D721Med (cell line): Measurements from ENCODE around the gene EDAR.

Source experiments
- DNase-seq: peaks from one replicate; pipeline ENCODE4 v3.0.0; 2011; ENCODE audit warnings: low spot score; ENCODE audit not compliant: insufficient read length
- FAIRE-seq: peaks from 2 replicates; lab custom pipeline; 2011; peaks lifted over from hg19 to GRCh38; lab: Jason Lieb, UNC
- TF ChIP-seq, protein P1 (sequence below): IDR thresholded peaks from 2 replicates; pipeline ENCODE4 v1.5.1; 2012; ENCODE audit warnings: mild to moderate bottlenecking, control low read depth; ENCODE audit not compliant: insufficient read depth; ENCODE audit errors: missing control alignments

The EDAR gene

DNA sequence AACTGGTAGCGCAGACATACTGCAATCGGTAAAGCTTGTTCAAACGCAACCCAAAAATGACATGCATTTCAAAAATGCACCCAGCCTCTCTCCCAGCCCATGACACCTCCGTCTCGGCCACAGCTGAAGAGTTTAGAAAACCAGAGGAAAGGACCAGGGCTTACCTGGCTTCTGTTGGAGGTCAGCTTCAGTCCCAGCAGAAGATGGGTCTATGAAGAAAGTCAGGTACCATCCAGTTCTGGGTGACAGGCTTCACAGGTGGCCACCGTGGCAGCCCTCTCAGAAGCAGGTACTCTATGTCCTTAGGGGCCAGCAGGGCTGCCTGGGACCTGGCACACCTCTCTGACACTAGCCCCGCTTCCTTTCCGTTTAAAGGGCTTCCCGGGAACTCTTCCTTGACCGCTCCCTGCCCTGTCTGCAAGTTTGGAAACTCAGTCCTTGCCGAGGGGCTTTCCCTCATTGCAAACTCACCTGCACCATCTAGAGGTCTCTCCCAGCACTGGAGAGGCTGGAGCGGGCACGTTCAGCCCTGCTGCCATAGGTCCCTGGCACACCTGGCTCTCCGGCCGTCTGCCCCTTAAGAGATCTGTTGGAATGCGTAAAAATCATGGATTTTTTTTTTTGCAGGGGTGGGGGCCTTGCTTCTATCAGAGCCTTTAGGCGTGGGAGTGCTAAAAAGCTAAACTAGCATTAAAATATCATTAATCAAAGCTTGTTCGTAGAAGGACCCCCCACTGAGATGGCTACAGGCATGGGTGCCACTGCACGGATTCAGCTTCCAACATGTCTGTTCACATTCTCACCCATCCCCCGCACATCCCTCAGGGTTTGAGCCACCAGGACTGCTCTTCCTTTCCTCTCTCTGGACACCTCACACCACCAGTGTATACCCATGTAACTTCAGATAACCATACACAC is at the start of gene EDAR:
EDAR (minus strand) TSS at position 425 of the 918 bp plus-strand sequence. CDS start 58,206 bp downstream, outside the sequence.
- no peak for FAIRE-seq
- peak; percentile 63 for DNase-seq
- TF ChIP-seq, protein P1, sequence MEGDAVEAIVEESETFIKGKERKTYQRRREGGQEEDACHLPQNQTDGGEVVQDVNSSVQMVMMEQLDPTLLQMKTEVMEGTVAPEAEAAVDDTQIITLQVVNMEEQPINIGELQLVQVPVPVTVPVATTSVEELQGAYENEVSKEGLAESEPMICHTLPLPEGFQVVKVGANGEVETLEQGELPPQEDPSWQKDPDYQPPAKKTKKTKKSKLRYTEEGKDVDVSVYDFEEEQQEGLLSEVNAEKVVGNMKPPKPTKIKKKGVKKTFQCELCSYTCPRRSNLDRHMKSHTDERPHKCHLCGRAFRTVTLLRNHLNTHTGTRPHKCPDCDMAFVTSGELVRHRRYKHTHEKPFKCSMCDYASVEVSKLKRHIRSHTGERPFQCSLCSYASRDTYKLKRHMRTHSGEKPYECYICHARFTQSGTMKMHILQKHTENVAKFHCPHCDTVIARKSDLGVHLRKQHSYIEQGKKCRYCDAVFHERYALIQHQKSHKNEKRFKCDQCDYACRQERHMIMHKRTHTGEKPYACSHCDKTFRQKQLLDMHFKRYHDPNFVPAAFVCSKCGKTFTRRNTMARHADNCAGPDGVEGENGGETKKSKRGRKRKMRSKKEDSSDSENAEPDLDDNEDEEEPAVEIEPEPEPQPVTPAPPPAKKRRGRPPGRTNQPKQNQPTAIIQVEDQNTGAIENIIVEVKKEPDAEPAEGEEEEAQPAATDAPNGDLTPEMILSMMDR = peak; percentile 70

DNA sequence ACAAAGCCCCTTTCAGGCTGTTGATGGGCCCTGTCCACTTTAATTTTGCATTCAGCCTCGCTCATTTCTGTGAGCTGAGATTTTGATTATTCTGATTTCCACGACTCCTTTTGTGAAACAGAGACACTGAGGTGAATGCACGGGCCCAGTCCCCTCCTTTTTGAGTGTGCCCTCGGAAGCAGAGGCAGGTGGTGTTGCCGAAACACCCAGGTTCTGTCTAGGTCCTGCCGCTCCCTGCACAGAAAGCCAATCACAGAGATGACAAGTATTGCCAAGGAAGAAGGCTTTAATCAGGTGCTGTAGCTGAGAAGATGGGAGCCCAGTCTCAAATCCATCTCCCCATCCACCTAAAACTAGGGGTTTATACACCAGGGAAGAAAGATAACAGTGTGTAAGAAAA is 44.2 kb upstream of the EDAR start:
- TF ChIP-seq, protein P1 = no peak
- FAIRE-seq = no peak
- no peak for DNase-seq

DNA sequence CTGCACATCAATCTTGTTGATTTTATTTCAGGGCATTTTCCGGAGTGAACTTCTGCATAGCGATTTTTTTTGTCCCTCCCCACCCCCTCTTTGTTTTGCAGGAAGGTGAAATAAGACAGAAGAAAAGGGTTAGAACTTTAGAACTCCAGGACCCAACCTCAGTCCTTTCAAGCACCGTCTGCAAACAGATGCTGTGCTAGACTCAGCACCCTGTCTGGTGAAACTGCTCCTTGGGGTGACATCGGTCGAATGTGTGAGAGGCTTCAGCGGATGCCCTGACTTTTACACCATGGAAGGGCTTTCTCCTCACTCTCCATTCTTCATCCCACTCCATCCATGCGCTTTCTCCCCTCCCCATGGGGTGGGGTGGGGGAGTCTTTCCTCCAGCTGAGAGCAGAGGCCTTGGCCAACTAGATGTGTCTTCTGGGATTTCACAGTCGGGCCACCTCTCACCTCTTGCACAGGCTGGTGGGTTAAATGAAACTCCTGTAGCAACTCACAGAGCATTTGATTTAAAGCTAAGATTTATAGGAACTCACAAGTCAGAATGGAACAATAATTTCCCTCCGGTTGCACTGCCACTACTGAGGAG is 43.3 kb upstream of the EDAR start:
- FAIRE-seq (no peak), DNase-seq (no peak)
- TF ChIP-seq, protein P1 = no peak

DNA sequence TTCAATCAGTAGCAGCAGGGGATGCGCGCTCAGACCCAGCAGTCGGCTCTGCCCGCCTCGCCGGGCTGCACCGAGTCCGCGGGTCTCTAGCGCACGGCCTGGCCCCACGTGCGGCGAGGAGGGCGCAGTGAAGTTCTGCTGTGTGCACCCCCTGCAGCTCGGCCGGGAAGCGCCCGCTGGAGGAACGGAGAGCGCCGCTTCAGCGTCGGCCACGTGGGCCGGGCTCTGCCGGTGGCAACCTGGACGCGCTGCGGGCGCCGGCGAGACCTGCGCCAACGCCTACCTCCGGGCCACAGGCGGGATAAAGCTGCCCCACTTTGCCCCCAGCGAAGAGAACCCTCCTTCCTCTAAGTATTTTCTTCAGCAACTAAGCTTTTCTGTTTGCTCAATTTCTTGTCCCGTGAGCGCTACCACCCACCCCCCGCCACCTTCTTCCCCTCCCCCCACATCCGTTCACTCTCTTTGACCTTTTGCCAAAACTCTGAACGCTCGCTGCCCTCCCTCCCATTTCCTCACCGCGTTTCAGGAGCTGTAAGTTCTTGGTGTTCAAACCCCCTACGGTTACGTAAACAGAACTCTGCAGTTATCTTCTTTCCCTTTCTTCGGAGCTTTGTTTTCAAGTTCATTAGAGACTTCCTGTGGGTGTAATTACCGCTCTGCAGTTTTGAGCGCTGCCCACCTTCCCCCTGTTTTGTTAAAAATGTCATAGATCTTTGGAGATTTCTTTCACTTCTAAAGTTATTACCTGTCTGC is 42.6 kb upstream of the EDAR start:
- no peak for FAIRE-seq
- TF ChIP-seq, protein P1 = no peak
- DNase-seq = no peak

DNA sequence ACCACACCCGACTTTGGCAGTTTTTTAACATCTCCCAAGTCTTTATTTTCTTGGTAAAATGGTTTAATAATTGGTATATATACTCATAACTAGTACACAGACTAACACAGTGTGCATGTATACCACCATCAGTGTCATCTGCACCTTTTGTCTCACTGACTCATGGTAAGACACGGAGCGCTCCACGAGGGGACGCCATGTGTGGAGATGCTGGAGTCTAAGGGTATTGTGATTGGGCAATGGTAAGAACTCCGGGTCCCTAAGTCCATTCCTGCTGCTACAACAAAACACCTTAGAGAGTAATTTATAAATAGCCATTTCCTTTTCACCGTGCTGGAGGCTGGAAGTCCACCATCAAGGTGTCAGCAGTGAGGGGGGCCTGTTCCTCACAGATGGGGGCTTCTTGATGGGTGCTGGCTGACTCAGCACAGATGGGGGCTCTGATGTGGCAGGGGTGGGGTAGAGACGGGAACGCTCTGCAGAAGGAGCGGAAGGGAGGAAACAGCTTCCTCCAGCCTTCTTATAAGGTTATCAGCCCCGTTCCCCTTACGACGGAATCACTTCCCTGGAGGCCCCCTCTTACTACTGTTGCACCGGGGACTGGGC is 42.0 kb upstream of the EDAR start:
- TF ChIP-seq, protein P1 = no peak
- no peak for FAIRE-seq
- DNase-seq = no peak

DNA sequence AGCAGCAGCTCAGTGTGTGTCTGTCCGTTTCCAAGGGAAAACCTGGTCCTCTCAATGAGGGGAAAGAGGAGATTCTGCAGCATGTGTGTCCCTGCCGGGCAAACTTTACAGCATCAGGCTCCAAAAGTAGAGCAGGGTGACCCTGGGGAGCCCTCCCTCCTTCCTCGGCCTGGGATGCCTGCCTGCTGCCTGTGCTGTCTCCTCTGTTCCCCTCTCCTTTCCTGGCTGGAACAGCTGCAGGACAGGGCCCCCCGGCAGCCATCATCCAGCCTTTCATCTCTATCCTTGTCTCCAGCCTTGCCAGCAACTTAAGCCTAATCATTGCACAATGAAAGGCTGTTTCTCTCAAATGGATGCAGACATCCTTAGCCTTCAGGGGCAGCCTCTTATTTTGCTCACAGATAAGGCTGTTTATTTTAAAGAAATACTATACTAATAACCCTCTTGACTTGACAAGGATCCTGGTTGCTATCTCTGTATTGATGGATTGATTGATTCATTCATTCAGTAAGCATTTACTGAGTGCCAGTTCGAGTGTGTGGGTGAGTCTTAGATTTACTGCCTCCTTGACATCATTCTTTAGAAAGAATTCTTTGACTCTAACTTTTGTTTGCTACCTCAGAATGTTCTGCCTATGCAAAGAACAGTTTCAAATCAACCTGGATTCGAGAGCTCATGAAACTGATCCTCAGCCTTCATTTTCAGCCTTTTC is 40.6 kb upstream of the EDAR start:
- DNase-seq (no peak), FAIRE-seq (no peak)
- TF ChIP-seq, protein P1 = no peak
